Measurements from ENCODE around the gene ETNK1.

ETNK1 gene

GRCh38 chr12:22635812-22636211 is 10.8 kb downstream of the ETNK1 start:
- no peak for DNase-seq

- no peak for DNase-seq
These were observed 15.9 kb downstream of the ETNK1 start for GRCh38 chr12:22640851-22641250.

- no peak for DNase-seq
These were observed 16.5 kb downstream of the ETNK1 start for GRCh38 chr12:22641353-22642053.

- DNase-seq = no peak
These were observed 23.7 kb downstream of the ETNK1 start for GRCh38 chr12:22648668-22649067.

- peak in 2 of 4 experiments; percentile 22 to 41 for DNase-seq
These were observed 28.1 kb downstream of the ETNK1 start for GRCh38 chr12:22653075-22653474.

- DNase-seq = no peak
These were observed 28.8 kb downstream of the ETNK1 start for GRCh38 chr12:22653791-22654190.

GRCh38 chr12:22656376-22656775 is 31.4 kb downstream of the ETNK1 start:
- DNase-seq = peak; percentile 15 to 48 (median 37)

- no peak for DNase-seq
These were observed 31.9 kb downstream of the ETNK1 start for GRCh38 chr12:22656831-22657230.

- DNase-seq = no peak
These were observed 32.6 kb downstream of the ETNK1 start for GRCh38 chr12:22657538-22657937.

GRCh38 chr12:22658214-22658613 is 33.2 kb downstream of the ETNK1 start:
- DNase-seq = no peak

GRCh38 chr12:22662356-22662755 is 37.4 kb downstream of the ETNK1 start:
- DNase-seq = no peak

GRCh38 chr12:22665476-22665875 is 40.5 kb downstream of the ETNK1 start:
- DNase-seq = no peak

GRCh38 chr12:22667122-22667521 is 42.2 kb downstream of the ETNK1 start:
- no peak for DNase-seq

- no peak for DNase-seq
These were observed 43.5 kb downstream of the ETNK1 start for GRCh38 chr12:22668441-22668840.

- DNase-seq = peak in 1 of 4 experiments; percentile 25
These were observed 45.8 kb downstream of the ETNK1 start for GRCh38 chr12:22670762-22671161.

- no peak for DNase-seq
These were observed 48.0 kb downstream of the ETNK1 start for GRCh38 chr12:22672951-22673350.

GRCh38 chr12:22677781-22678574 is 53.0 kb downstream of the ETNK1 start:
- DNase-seq = peak; percentile 12 to 61 (median 42)

- DNase-seq = peak in 2 of 4 experiments; percentile 28 to 31
These were observed 57.7 kb downstream of the ETNK1 start for GRCh38 chr12:22682663-22683062.

GRCh38 chr12:22683131-22683530 is 58.2 kb downstream of the ETNK1 start:
- no peak for DNase-seq

- DNase-seq = peak; percentile 40 to 87 (median 68)
These were observed 59.5 kb downstream of the ETNK1 start for GRCh38 chr12:22684140-22685118.

GRCh38 chr12:22686193-22686592 is 61.2 kb downstream of the ETNK1 start:
- DNase-seq = no peak

GRCh38 chr12:22687361-22688076 is 62.5 kb downstream of the ETNK1 start:
- DNase-seq = peak; percentile 47 to 83 (median 68)
